IMR-90 (cell line): ENCODE measurements around the gene ZNF185. TPM values are rescaled to one million over a fixed set of nuclear protein-coding genes. Genes with fewer than 3 reads are reported as not detected.

Experiments
- ATAC-seq: fragments of 200-7000 bp; cut with Tn5 transposase; 2 replicates; pipeline ENCODE4 v1.9.1; 2020; ENCODE audit warnings: low read depth, mild to moderate bottlenecking, moderate library complexity
- BruUV-seq: library from RNA; stranded (reverse); fragments of 400-500 nt; replicated peaks from 2 replicates; lab custom pipeline; 2021; lab: Mats Ljungman, UMichigan
- CTCF ChIA-PET: fragments of 300-600 bp; formaldehyde crosslinking; extraction: SDS; loops from one replicate; lab custom pipeline; 2021; ENCODE audit warnings: antibody characterized with exemption; lab: Yijun Ruan, JAX
- POLR2A ChIA-PET: fragments of 300-600 bp; sonication (Branson Sonifier 250); formaldehyde crosslinking; loops from one replicate; lab custom pipeline; 2022; ENCODE audit warnings: antibody characterized with exemption; ENCODE audit not compliant: unreplicated experiment; lab: Charles Lee
- DNase-seq: peaks from one replicate; pipeline ENCODE4 v3.0.0; 2013
- H2AFZ ChIP-seq: replicated peaks from 2 replicates; pipeline ENCODE3; 2013; ENCODE audit warnings: low read length, mild to moderate bottlenecking; ENCODE audit not compliant: poor library complexity
- H2AK5ac ChIP-seq: 2 replicates; pipeline ENCODE4 v1.6.1; 2013; ENCODE audit warnings: low read depth, low read length, inconsistent platforms
- H2AK9ac ChIP-seq: replicated peaks from 2 replicates; pipeline ENCODE3; 2013; ENCODE audit warnings: mild to moderate bottlenecking, low read depth, low read length, moderate library complexity; ENCODE audit not compliant: poor library complexity
- H2BK120ac ChIP-seq: 2 replicates; pipeline ENCODE4 v1.6.1; 2013; ENCODE audit warnings: low read depth, low read length, inconsistent platforms
- H2BK15ac ChIP-seq: 3 replicates; pipeline ENCODE4 v1.6.1; 2013; ENCODE audit warnings: low read depth, low read length, inconsistent platforms
- H2BK20ac ChIP-seq: 2 replicates; pipeline ENCODE4 v1.6.1; 2013; ENCODE audit warnings: low read depth, mild to moderate bottlenecking, inconsistent platforms, low read length, moderate library complexity
- H2BK5ac ChIP-seq: 2 replicates; pipeline ENCODE4 v1.6.1; 2013; ENCODE audit warnings: mild to moderate bottlenecking, low read depth, low read length, inconsistent platforms; ENCODE audit not compliant: poor library complexity, severe bottlenecking
- H3K14ac ChIP-seq: replicated peaks from 2 replicates; pipeline ENCODE4 v1.6.1; 2013; ENCODE audit warnings: low read depth, low read length, inconsistent platforms
- H3K18ac ChIP-seq: 2 replicates; pipeline ENCODE4 v1.6.1; 2013; ENCODE audit warnings: low read depth, low read length, control low read depth
- H3K23ac ChIP-seq: 2 replicates; pipeline ENCODE4 v1.6.1; 2013; ENCODE audit warnings: low read depth, low read length, inconsistent platforms
- H3K27ac ChIP-seq: 2 replicates; pipeline ENCODE4 v1.5.1; 2013; ENCODE audit warnings: mild to moderate bottlenecking, control low read depth, low read length; ENCODE audit not compliant: insufficient read depth
- H3K27me3 ChIP-seq: 2 replicates; pipeline ENCODE4 v1.6.1; 2013; ENCODE audit warnings: low read length; ENCODE audit not compliant: control insufficient read depth, insufficient read depth
- H3K36me3 ChIP-seq: 2 replicates; pipeline ENCODE4 v1.6.1; 2013; ENCODE audit warnings: low read length, mixed read lengths; ENCODE audit not compliant: control insufficient read depth, insufficient read depth
- H3K4ac ChIP-seq: 2 replicates; pipeline ENCODE4 v1.6.1; 2013; ENCODE audit warnings: low read depth, low read length, inconsistent platforms
- H3K4me1 ChIP-seq: 2 replicates; pipeline ENCODE4 v1.6.1; 2013; ENCODE audit warnings: low read length, mixed read lengths; ENCODE audit not compliant: control insufficient read depth, insufficient read depth
- H3K4me2 ChIP-seq: 2 replicates; pipeline ENCODE4 v1.6.1; 2013; ENCODE audit warnings: low read depth, mild to moderate bottlenecking, control low read depth, low read length, moderate library complexity
- H3K4me3 ChIP-seq: 2 replicates; pipeline ENCODE4 v1.5.1; 2013; ENCODE audit warnings: low read depth, mild to moderate bottlenecking, control low read depth, low read length, moderate library complexity; ENCODE audit not compliant: insufficient read depth
- H3K56ac ChIP-seq: 2 replicates; pipeline ENCODE4 v1.6.1; 2013; ENCODE audit warnings: low read length, inconsistent platforms; ENCODE audit not compliant: insufficient read depth; ENCODE audit errors: extremely low read depth
- H3K79me1 ChIP-seq, 2 experiments: 2 replicates each; pipeline ENCODE4 v1.6.1; 2013; ENCODE audit warnings: low read length in 2 of 2, inconsistent platforms in 1 of 2, low read depth in 1 of 2
- H3K9ac ChIP-seq: 2 replicates; pipeline ENCODE4 v1.6.1; 2013; ENCODE audit warnings: low read depth, low read length, control low read depth
- H3K9me1 ChIP-seq: 2 replicates; pipeline ENCODE4 v1.6.1; 2013; ENCODE audit warnings: low read length, inconsistent platforms; ENCODE audit not compliant: insufficient read depth
- H3K9me3 ChIP-seq: 2 replicates; pipeline ENCODE4 v1.6.1; 2013; ENCODE audit warnings: low read length; ENCODE audit not compliant: control insufficient read depth, insufficient read depth
- H4K20me1 ChIP-seq: 2 replicates; pipeline ENCODE4 v1.6.1; 2013; ENCODE audit warnings: low read length, inconsistent platforms; ENCODE audit not compliant: insufficient read depth
- H4K5ac ChIP-seq: 2 replicates; pipeline ENCODE4 v1.6.1; 2013; ENCODE audit warnings: mild to moderate bottlenecking, low read depth, low read length, control low read depth
- H4K8ac ChIP-seq, 2 experiments: 2 replicates each; pipeline ENCODE4 v1.6.1; 2013; ENCODE audit warnings: low read depth in 2 of 2, low read length in 2 of 2, control low read depth in 1 of 2, inconsistent platforms in 1 of 2
- H4K91ac ChIP-seq: 2 replicates; pipeline ENCODE4 v1.6.1; 2013; ENCODE audit warnings: low read depth, low read length, inconsistent platforms; ENCODE audit not compliant: insufficient read depth
- BHLHE40 ChIP-seq: fragments of 150-350 bp; IDR thresholded peaks from 2 replicates; pipeline ENCODE4 v1.6.1; 2016; ENCODE audit warnings: mild to moderate bottlenecking, low read depth, low read length
- CEBPB ChIP-seq: IDR thresholded peaks from 2 replicates; pipeline ENCODE4 v1.6.1; 2012; ENCODE audit warnings: low read depth, low read length, improper control_type of control experiment
- CHD1 ChIP-seq: IDR thresholded peaks from 2 replicates; pipeline ENCODE4 v1.6.1; 2012; ENCODE audit warnings: low read depth, low read length, improper control_type of control experiment
- CTCF ChIP-seq: conservative IDR thresholded peaks from 2 replicates; pipeline ENCODE4 v1.5.1; 2012; ENCODE audit warnings: mild to moderate bottlenecking, low read depth, low read length, improper control_type of control experiment
- ELK1 ChIP-seq: fragments of 150-350 bp; IDR thresholded peaks from 2 replicates; pipeline ENCODE4 v1.6.1; 2016; ENCODE audit warnings: low read depth, mild to moderate bottlenecking, low read length, moderate library complexity, borderline replicate concordance
- FOS ChIP-seq: fragments of 150-350 bp; IDR thresholded peaks from 2 replicates; pipeline ENCODE4 v1.6.1; 2016; ENCODE audit warnings: low read depth, low read length
- MAFK ChIP-seq: IDR thresholded peaks from 2 replicates; pipeline ENCODE4 v1.6.1; 2012; ENCODE audit warnings: low read depth, low read length, improper control_type of control experiment
- MAZ ChIP-seq: IDR thresholded peaks from 2 replicates; pipeline ENCODE4 v1.6.1; 2012; ENCODE audit warnings: low read depth, mild to moderate bottlenecking, low read length, improper control_type of control experiment, moderate library complexity, borderline replicate concordance
- MXI1 ChIP-seq: IDR thresholded peaks from 2 replicates; pipeline ENCODE4 v1.6.1; 2012; ENCODE audit warnings: low read depth, mild to moderate bottlenecking, low read length, moderate library complexity, borderline replicate concordance
- NFE2L2 ChIP-seq: fragments of 150-350 bp; IDR thresholded peaks from 2 replicates; pipeline ENCODE4 v1.6.1; 2016; ENCODE audit warnings: low read depth, mild to moderate bottlenecking, low read length
- POLR2A ChIP-seq: IDR thresholded peaks from 2 replicates; pipeline ENCODE4 v1.6.1; 2012; ENCODE audit warnings: mild to moderate bottlenecking, low read depth, low read length
- RAD21 ChIP-seq: IDR thresholded peaks from 2 replicates; pipeline ENCODE4 v1.6.1; 2012; ENCODE audit warnings: low read length, improper control_type of control experiment
- RCOR1 ChIP-seq: IDR thresholded peaks from 2 replicates; pipeline ENCODE4 v1.6.1; 2012; ENCODE audit warnings: mild to moderate bottlenecking, low read length, improper control_type of control experiment; ENCODE audit not compliant: insufficient replicate concordance
- RFX5 ChIP-seq: IDR thresholded peaks from 2 replicates; pipeline ENCODE4 v1.8.0; 2012; ENCODE audit warnings: low read depth, mild to moderate bottlenecking, low read length, moderate library complexity
- SMC3 ChIP-seq: fragments of 150-350 bp; IDR thresholded peaks from 2 replicates; pipeline ENCODE4 v1.6.1; 2016; ENCODE audit warnings: low read depth, mild to moderate bottlenecking, antibody characterized with exemption, low read length, moderate library complexity
- USF2 ChIP-seq: fragments of 150-350 bp; IDR thresholded peaks from 2 replicates; pipeline ENCODE4 v1.6.1; 2017; ENCODE audit warnings: mild to moderate bottlenecking, antibody characterized with exemption, low read length, low read depth
- WGBS, 2 experiments: methylation state at CpG; one replicate each; pipeline versions ENCODE4 v1.1.5 to v1.1.7; 2013; ENCODE audit warnings: missing lambda C conversion rate in 2 of 2; ENCODE audit not compliant: insufficient read length in 1 of 2; ENCODE audit errors: extremely low coverage in 2 of 2; 5-methylcytosine and 5-hydroxymethylcytosine counted together
- dilution Hi-C: fragments of 300-500 bp; cut with HindIII; formaldehyde crosslinking; loops from one replicate; pipeline ENCODE4 v1.14.3; 2018; ENCODE audit warnings: low sequenced_read_pairs; ENCODE audit not compliant: unreplicated experiment
- in situ Hi-C: fragments of 300-500 bp; cut with MboI; formaldehyde crosslinking; loops from 3 replicates; pipeline ENCODE4 v1.14.3; 2019; ENCODE audit warnings: low sequenced_read_pairs, inconsistent platforms, mixed read lengths
- intact Hi-C: fragments of 100-400 bp; cut with micrococcal nuclease; formaldehyde crosslinking; loops from 2 replicates; pipeline ENCODE4 v1.10.0; 2022
- polyA plus RNA-seq, 3 experiments: library from polyadenylated mRNA; depleted of rRNA; stranded (reverse); fragments of >200 nt; gene quantifications; 2 replicates each; pipeline ENCODE4 v1.2.3, GENCODE V29; 2012; ENCODE audit warnings: low replicate concordance in 1 of 3
- total RNA-seq: library from RNA; depleted of rRNA; stranded (reverse); fragments of >200 nt; gene quantifications from 2 replicates; pipeline ENCODE4 v1.2.3, GENCODE V29; 2012

Gene ZNF185
- total and polyA plus RNA-seq, 2 of the 4 experiments (the other 2 are of a cell fraction) = 3.2 to 6.3 TPM

- Histone ChIP-seq H4K91ac (no peak overlapping the region), H2AK9ac (no peak overlapping the region), H3K56ac (no peak overlapping the region), H3K9me1 (no peaks in the 10 kb centered on the region), H2BK15ac (no peak overlapping the region), H3K18ac (no peak overlapping the region), H3K4ac (no peak overlapping the region), H3K27ac (no peak overlapping the region), H2AK5ac (no peak overlapping the region), H2BK5ac (no peak overlapping the region), H2BK120ac (no peak overlapping the region), H4K20me1 (no peaks in the 10 kb centered on the region), H3K79me1 (no peaks in the 10 kb centered on the region), H3K9ac (no peak overlapping the region), H3K14ac (no peak overlapping the region), H2BK20ac (no peak overlapping the region), H4K8ac (no peak overlapping the region), H3K27me3 (no peaks in the 10 kb centered on the region), H3K4me2 (no peak overlapping the region), H3K4me3 (no peak overlapping the region), H3K4me1 (no peaks in the 10 kb centered on the region; the same call in 1 of the 2 replicates), H2AFZ (no peak overlapping the region), H4K5ac (no peak overlapping the region), H3K36me3 (peaks cover 15% of the 10 kb centered on the region), H3K9me3 (no peaks in the 10 kb centered on the region), H3K23ac (no peak overlapping the region)
- DNase-seq (no peak), ATAC-seq (no peak)
- in situ Hi-C loops = no loop called here
- ChIA-PET POLR2A (no interaction called here), CTCF (no interaction called here)
- TF ChIP-seq ELK1 (no peak), CEBPB (no peak), USF2 (no peak), BHLHE40 (no peak), CTCF (no peak), RCOR1 (no peak), RFX5 (no peak), MAZ (no peak), NFE2L2 (no peak), CHD1 (no peak), RAD21 (no peak), SMC3 (no peak), MAFK (no peak), POLR2A (no peak), FOS (no peak), MXI1 (no peak)
- WGBS, 2 experiments = 63% methylated on average over 3 of the region's 5 CpGs; no CpG with 5 or more reads in 1 of the 2 experiments
- intact Hi-C loops = no loop called here
- no TSS peak for BruUV-seq
- dilution Hi-C loops = no loop called here
These were observed 31.5 kb upstream of the ZNF185 start for GRCh38 chrX:152866386-152866785.
